GM20431 (cell line): ENCODE measurements around the gene KDM7A.

Source experiments
- in situ Hi-C: fragments of 300-500 bp; cut with MseI, MboI; formaldehyde crosslinking; loops from one replicate; pipeline ENCODE4 v1.15.0; 2020; ENCODE audit warnings: low sequenced_read_pairs; ENCODE audit not compliant: unreplicated experiment

Gene KDM7A

GRCh38 chr7:140059273-140060242 is 117.2 kb downstream of the KDM7A start:
- in situ Hi-C loops: no loop called here

GRCh38 chr7:140058517-140058916 is 118.3 kb downstream of the KDM7A start:
- in situ Hi-C loops: no loop called here

GRCh38 chr7:140057143-140057535 is 119.6 kb downstream of the KDM7A start:
- in situ Hi-C loops: no loop called here

- in situ Hi-C loops: no loop called here
Measured at GRCh38 chr7:140056431-140057142, 120.2 kb downstream of the KDM7A start.

GRCh38 chr7:140055833-140056232 is 121.0 kb downstream of the KDM7A start:
- in situ Hi-C loops: no loop called here

- in situ Hi-C loops: no loop called here
Measured at GRCh38 chr7:140054751-140055150, 122.0 kb downstream of the KDM7A start.

- in situ Hi-C loops: no loop called here
Measured at GRCh38 chr7:140053812-140054539, 122.8 kb downstream of the KDM7A start.

GRCh38 chr7:140051820-140052219 is 125.0 kb downstream of the KDM7A start:
- in situ Hi-C loops: no loop called here

GRCh38 chr7:140050100-140050499 is 126.7 kb downstream of the KDM7A start:
- in situ Hi-C loops: no loop called here

- in situ Hi-C loops: no loop called here
Measured at GRCh38 chr7:140049339-140050024, 127.3 kb downstream of the KDM7A start.

GRCh38 chr7:140048989-140049338 is 127.8 kb downstream of the KDM7A start:
- in situ Hi-C loops: no loop called here

GRCh38 chr7:140048138-140048537 is 128.6 kb downstream of the KDM7A start:
- in situ Hi-C loops: no loop called here

- in situ Hi-C loops: no loop called here
Measured at GRCh38 chr7:140047197-140047596, 129.6 kb downstream of the KDM7A start.

GRCh38 chr7:140045697-140046096 is 131.1 kb downstream of the KDM7A start:
- in situ Hi-C loops: no loop called here

- in situ Hi-C loops: no loop called here
Measured at GRCh38 chr7:140044251-140044650, 132.5 kb downstream of the KDM7A start.

GRCh38 chr7:140042386-140042670 is 134.5 kb downstream of the KDM7A start:
- in situ Hi-C loops: no loop called here

- in situ Hi-C loops: no loop called here
Measured at GRCh38 chr7:140041659-140042385, 135.0 kb downstream of the KDM7A start.

- in situ Hi-C loops: no loop called here
Measured at GRCh38 chr7:140039896-140040295, 136.9 kb downstream of the KDM7A start.

- in situ Hi-C loops: no loop called here
Measured at GRCh38 chr7:140039066-140039465, 137.7 kb downstream of the KDM7A start.
